Neural cell (in vitro differentiated cells): ENCODE data around the gene LINGO1. TPM values are rescaled to one million over a fixed set of nuclear protein-coding genes. Genes with fewer than 3 reads are reported as not detected.

Experiments
- H2AFZ ChIP-seq: fragments of 200-600, 300-800 bp; sonication (generic), shearing (Covaris generic); 2 replicates; pipeline ENCODE4 v1.6.0; 2014; ENCODE audit warnings: low read depth, mild to moderate bottlenecking, antibody characterized with exemption, low read length, moderate library complexity
- H3F3A ChIP-seq: fragments of 200-600 bp; shearing (Covaris generic); 2 replicates; pipeline ENCODE4 v1.6.1; 2016; ENCODE audit warnings: mild to moderate bottlenecking, moderate library complexity, mixed read lengths, antibody characterized with exemption, low read length; ENCODE audit not compliant: insufficient read depth, poor library complexity, severe bottlenecking
- H3K27ac ChIP-seq: fragments of 200-600, 300-800 bp; sonication (generic), shearing (Covaris generic); 2 replicates; pipeline ENCODE4 v1.5.1; 2014; ENCODE audit warnings: mild to moderate bottlenecking, low read length, moderate library complexity
- H3K27me3 ChIP-seq: fragments of 300-800, 200-600 bp; sonication (generic), shearing (Covaris generic); 2 replicates; pipeline ENCODE4 v1.6.0; 2014; ENCODE audit warnings: mild to moderate bottlenecking, low read depth, low read length, moderate library complexity; ENCODE audit not compliant: insufficient read depth
- H3K36me3 ChIP-seq: fragments of 300-800, 200-600 bp; sonication (generic), shearing (Covaris generic); 2 replicates; pipeline ENCODE4 v1.5.1; 2014; ENCODE audit warnings: mild to moderate bottlenecking, antibody characterized with exemption, low read length, moderate library complexity; ENCODE audit not compliant: insufficient read depth
- H3K4me2 ChIP-seq: fragments of 300-800, 200-600 bp; sonication (generic), shearing (Covaris generic); 2 replicates; pipeline ENCODE4 v1.6.0; 2014; ENCODE audit warnings: mild to moderate bottlenecking, low read length
- H3K4me3 ChIP-seq: fragments of 300-800, 200-600 bp; sonication (generic), shearing (Covaris generic); 2 replicates; pipeline ENCODE4 v1.5.1; 2014; ENCODE audit warnings: mild to moderate bottlenecking, low read length, moderate library complexity
- H3K79me2 ChIP-seq: fragments of 200-600 bp; shearing (Covaris generic); replicated peaks from 2 replicates; pipeline ENCODE4 v1.6.0; 2014; ENCODE audit warnings: mild to moderate bottlenecking, low read length, moderate library complexity; ENCODE audit not compliant: insufficient read depth
- H3K9ac ChIP-seq: fragments of 300-800, 200-600 bp; sonication (generic), shearing (Covaris generic); 2 replicates; pipeline ENCODE4 v1.6.1; 2016; ENCODE audit warnings: mild to moderate bottlenecking, low read length, mixed read lengths
- H3K9me2 ChIP-seq: fragments of 200-600 bp; shearing (Covaris generic); 2 replicates; pipeline ENCODE4 v1.6.1; 2016; ENCODE audit warnings: mild to moderate bottlenecking, low read length, mixed read lengths; ENCODE audit not compliant: insufficient read depth
- H3K9me3 ChIP-seq: fragments of 200-600, 300-800 bp; sonication (generic), shearing (Covaris generic); 2 replicates; pipeline ENCODE4 v1.6.1; 2016; ENCODE audit warnings: mild to moderate bottlenecking, mixed run types, low read length, moderate library complexity, mixed read lengths
- H4K20me1 ChIP-seq: fragments of 200-600 bp; shearing (Covaris generic); 2 replicates; pipeline ENCODE4 v1.6.1; 2016; ENCODE audit warnings: mild to moderate bottlenecking, mixed run types; ENCODE audit not compliant: insufficient read depth
- EP300 ChIP-seq: fragments of 450-650 bp; conservative IDR thresholded peaks from 2 replicates; pipeline ENCODE4 v1.6.1; 2014; ENCODE audit warnings: antibody characterized with exemption, mild to moderate bottlenecking, moderate library complexity; ENCODE audit not compliant: poor library complexity, severe bottlenecking
- EZH2 ChIP-seq: fragments of 200-600, 300-800 bp; shearing (Covaris generic), sonication (generic); IDR thresholded peaks from 2 replicates; pipeline ENCODE4 v1.6.1; 2014; ENCODE audit warnings: antibody characterized with exemption, low read length, borderline replicate concordance, mild to moderate bottlenecking; ENCODE audit not compliant: insufficient read depth, poor library complexity, severe bottlenecking
- MXI1 ChIP-seq: fragments of 450-650 bp; conservative IDR thresholded peaks from 2 replicates; pipeline ENCODE4 v1.6.1; 2014; ENCODE audit warnings: antibody characterized with exemption, mild to moderate bottlenecking; ENCODE audit not compliant: poor library complexity, severe bottlenecking
- POLR2AphosphoS5 ChIP-seq: IDR thresholded peaks from 2 replicates; pipeline ENCODE4 v1.6.1; 2012
- RAD21 ChIP-seq: fragments of 450-650 bp; conservative IDR thresholded peaks from 2 replicates; pipeline ENCODE4 v1.6.1; 2014; ENCODE audit warnings: antibody characterized with exemption, mild to moderate bottlenecking, moderate library complexity
- SMC3 ChIP-seq: fragments of 450-650 bp; conservative IDR thresholded peaks from 2 replicates; pipeline ENCODE4 v1.6.1; 2014; ENCODE audit warnings: antibody characterized with exemption, mild to moderate bottlenecking, moderate library complexity; ENCODE audit not compliant: poor library complexity
- TAF1 ChIP-seq: IDR thresholded peaks from 2 replicates; pipeline ENCODE4 v1.6.1; 2012; ENCODE audit warnings: low read depth
- polyA plus RNA-seq: library from polyadenylated mRNA; depleted of rRNA; stranded (reverse); fragments of >200 nt; gene quantifications from 2 replicates; pipeline ENCODE4 v1.2.3, GENCODE V29; 2014
- TF ChIP-seq, protein P1 (sequence below): fragments of 450-650 bp; IDR thresholded peaks from 2 replicates; pipeline ENCODE4 v1.5.1; 2014; ENCODE audit warnings: antibody characterized with exemption, mild to moderate bottlenecking, moderate library complexity; ENCODE audit not compliant: poor library complexity, severe bottlenecking
- TF ChIP-seq, protein P2 (sequence below): IDR thresholded peaks from 2 replicates; pipeline ENCODE4 v1.6.1; 2012; ENCODE audit warnings: borderline replicate concordance

LINGO1 gene
- polyA plus RNA-seq, 1 donor from 2014 or later, result 34.4 TPM

GRCh38 chr15:77641999-77642398 is 9.3 kb upstream of the LINGO1 start:
- TF ChIP-seq EZH2 (no peak), EP300 (no peak), MXI1 (no peak), RAD21 (no peak), SMC3 (no peak)
- TF ChIP-seq, protein P1, sequence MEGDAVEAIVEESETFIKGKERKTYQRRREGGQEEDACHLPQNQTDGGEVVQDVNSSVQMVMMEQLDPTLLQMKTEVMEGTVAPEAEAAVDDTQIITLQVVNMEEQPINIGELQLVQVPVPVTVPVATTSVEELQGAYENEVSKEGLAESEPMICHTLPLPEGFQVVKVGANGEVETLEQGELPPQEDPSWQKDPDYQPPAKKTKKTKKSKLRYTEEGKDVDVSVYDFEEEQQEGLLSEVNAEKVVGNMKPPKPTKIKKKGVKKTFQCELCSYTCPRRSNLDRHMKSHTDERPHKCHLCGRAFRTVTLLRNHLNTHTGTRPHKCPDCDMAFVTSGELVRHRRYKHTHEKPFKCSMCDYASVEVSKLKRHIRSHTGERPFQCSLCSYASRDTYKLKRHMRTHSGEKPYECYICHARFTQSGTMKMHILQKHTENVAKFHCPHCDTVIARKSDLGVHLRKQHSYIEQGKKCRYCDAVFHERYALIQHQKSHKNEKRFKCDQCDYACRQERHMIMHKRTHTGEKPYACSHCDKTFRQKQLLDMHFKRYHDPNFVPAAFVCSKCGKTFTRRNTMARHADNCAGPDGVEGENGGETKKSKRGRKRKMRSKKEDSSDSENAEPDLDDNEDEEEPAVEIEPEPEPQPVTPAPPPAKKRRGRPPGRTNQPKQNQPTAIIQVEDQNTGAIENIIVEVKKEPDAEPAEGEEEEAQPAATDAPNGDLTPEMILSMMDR, result no peak
- Histone ChIP-seq H3K36me3 (no peaks in the 10 kb centered on the region), H3F3A (no peaks in the 10 kb centered on the region), H4K20me1 (no peaks in the 10 kb centered on the region), H3K27ac (no peak overlapping the region), H3K79me2 (no peaks in the 10 kb centered on the region), H3K27me3 (no peaks in the 10 kb centered on the region), H3K4me3 (no peak overlapping the region), H3K4me2 (no peak overlapping the region), H3K9me2 (no peaks in the 10 kb centered on the region), H3K9ac (no peak overlapping the region), H3K9me3 (no peaks in the 10 kb centered on the region), H2AFZ (no peak overlapping the region)

DNA sequence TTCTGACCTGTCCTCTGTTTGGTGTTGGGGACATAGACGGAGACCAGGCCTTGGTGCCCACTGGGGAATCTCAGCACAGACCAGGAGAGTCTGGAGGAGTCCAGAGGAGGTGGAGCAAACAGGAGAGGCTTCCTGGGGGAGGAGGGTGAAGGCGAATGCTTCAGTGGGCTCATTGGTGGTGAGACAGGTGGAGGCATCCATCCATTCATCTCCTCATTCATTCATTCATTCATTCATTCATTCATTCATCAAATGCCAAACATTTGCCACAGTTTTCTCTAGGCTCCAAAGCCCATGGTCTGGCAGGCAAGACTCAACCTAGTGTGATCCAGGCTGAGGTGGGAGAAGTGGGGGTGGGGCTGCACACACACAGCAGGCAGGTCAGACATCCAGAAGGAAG is 7.9 kb upstream of the LINGO1 start:
- H3K9ac ChIP-seq, result no peak overlapping the region
- no peaks in the 10 kb centered on the region for H3K9me2 ChIP-seq
- H3K27ac ChIP-seq, result no peak overlapping the region
- H3K27me3 ChIP-seq, result no peaks in the 10 kb centered on the region
- no peak overlapping the region for H3K4me2 ChIP-seq
- H3K9me3 ChIP-seq, result no peaks in the 10 kb centered on the region
- no peaks in the 10 kb centered on the region for H3F3A ChIP-seq
- no peaks in the 10 kb centered on the region for H4K20me1 ChIP-seq
- TF ChIP-seq EP300 (no peak), TAF1 (no peak), POLR2AphosphoS5 (no peak)
- H3K79me2 ChIP-seq, result no peaks in the 10 kb centered on the region
- H3K36me3 ChIP-seq, result no peaks in the 10 kb centered on the region
- H3K4me3 ChIP-seq, result no peak overlapping the region
- H2AFZ ChIP-seq, result no peak overlapping the region

- Histone ChIP-seq H3K9me3 (no peaks in the 10 kb centered on the region), H3K4me3 (no peak overlapping the region)
Observed at GRCh38 chr15:77639431-77639830, 6.7 kb upstream of the LINGO1 start.

More at GRCh38 chr15:77639431-77639830, 6.7 kb upstream of the LINGO1 start:
- Histone ChIP-seq H3K9ac (no peak overlapping the region), H3K4me2 (no peak overlapping the region), H3F3A (no peaks in the 10 kb centered on the region), H3K27ac (no peak overlapping the region), H3K36me3 (no peaks in the 10 kb centered on the region), H3K27me3 (no peaks in the 10 kb centered on the region), H3K9me2 (no peaks in the 10 kb centered on the region), H4K20me1 (no peaks in the 10 kb centered on the region), H3K79me2 (no peaks in the 10 kb centered on the region), H2AFZ (no peak overlapping the region)
- TF ChIP-seq, protein P1, result no peak
- TF ChIP-seq EZH2 (no peak), MXI1 (no peak), RAD21 (no peak), EP300 (no peak), SMC3 (no peak), POLR2AphosphoS5 (no peak), TAF1 (no peak)
- TF ChIP-seq, protein P2, sequence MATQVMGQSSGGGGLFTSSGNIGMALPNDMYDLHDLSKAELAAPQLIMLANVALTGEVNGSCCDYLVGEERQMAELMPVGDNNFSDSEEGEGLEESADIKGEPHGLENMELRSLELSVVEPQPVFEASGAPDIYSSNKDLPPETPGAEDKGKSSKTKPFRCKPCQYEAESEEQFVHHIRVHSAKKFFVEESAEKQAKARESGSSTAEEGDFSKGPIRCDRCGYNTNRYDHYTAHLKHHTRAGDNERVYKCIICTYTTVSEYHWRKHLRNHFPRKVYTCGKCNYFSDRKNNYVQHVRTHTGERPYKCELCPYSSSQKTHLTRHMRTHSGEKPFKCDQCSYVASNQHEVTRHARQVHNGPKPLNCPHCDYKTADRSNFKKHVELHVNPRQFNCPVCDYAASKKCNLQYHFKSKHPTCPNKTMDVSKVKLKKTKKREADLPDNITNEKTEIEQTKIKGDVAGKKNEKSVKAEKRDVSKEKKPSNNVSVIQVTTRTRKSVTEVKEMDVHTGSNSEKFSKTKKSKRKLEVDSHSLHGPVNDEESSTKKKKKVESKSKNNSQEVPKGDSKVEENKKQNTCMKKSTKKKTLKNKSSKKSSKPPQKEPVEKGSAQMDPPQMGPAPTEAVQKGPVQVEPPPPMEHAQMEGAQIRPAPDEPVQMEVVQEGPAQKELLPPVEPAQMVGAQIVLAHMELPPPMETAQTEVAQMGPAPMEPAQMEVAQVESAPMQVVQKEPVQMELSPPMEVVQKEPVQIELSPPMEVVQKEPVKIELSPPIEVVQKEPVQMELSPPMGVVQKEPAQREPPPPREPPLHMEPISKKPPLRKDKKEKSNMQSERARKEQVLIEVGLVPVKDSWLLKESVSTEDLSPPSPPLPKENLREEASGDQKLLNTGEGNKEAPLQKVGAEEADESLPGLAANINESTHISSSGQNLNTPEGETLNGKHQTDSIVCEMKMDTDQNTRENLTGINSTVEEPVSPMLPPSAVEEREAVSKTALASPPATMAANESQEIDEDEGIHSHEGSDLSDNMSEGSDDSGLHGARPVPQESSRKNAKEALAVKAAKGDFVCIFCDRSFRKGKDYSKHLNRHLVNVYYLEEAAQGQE, result no peak
